Progenitor cell of endocrine pancreas (in vitro differentiated cells): ENCODE data around the gene SLC2A11. TPM values are rescaled to one million over a fixed set of nuclear protein-coding genes. Genes with fewer than 3 reads are reported as not detected.

Source experiments
- DNase-seq: peaks from one replicate; pipeline ENCODE4 v3.0.0; 2021; ENCODE audit warnings: low spot score; ENCODE audit not compliant: unreplicated experiment
- H3K27ac Mint-ChIP-seq: 2 replicates; pipeline ENCODE4 v1.8.0; 2021; ENCODE audit warnings: mild to moderate bottlenecking, moderate library complexity, mixed read lengths
- H3K27me3 Mint-ChIP-seq: 2 replicates; pipeline ENCODE4 v1.8.0; 2021; ENCODE audit warnings: mixed read lengths
- H3K36me3 Mint-ChIP-seq: 2 replicates; pipeline ENCODE4 v1.8.0; 2022; ENCODE audit warnings: mixed read lengths; ENCODE audit not compliant: insufficient read depth
- H3K4me1 Mint-ChIP-seq: 2 replicates; pipeline ENCODE4 v1.8.0; 2021; ENCODE audit warnings: low read depth, mixed read lengths
- H3K4me3 Mint-ChIP-seq: 2 replicates; pipeline ENCODE4 v1.8.0; 2021; ENCODE audit warnings: low read depth, mild to moderate bottlenecking, moderate library complexity, mixed read lengths
- H3K9me3 Mint-ChIP-seq: 2 replicates; pipeline ENCODE4 v1.8.0; 2021; ENCODE audit warnings: low read depth, mixed read lengths
- CTCF ChIP-seq: fragments of 200-600 bp; sonication (generic); IDR thresholded peaks from one replicate; pipeline ENCODE4 v1.5.0; 2021; ENCODE audit warnings: antibody characterized with exemption, mild to moderate bottlenecking; ENCODE audit not compliant: unreplicated experiment
- total RNA-seq: library from RNA; stranded (reverse); gene quantifications from 2 replicates; pipeline ENCODE4 v1.2.1, GENCODE V29; 2021

SLC2A11 gene
- total RNA-seq, 1 donor from 2014 or later = 39.7 TPM

DNA sequence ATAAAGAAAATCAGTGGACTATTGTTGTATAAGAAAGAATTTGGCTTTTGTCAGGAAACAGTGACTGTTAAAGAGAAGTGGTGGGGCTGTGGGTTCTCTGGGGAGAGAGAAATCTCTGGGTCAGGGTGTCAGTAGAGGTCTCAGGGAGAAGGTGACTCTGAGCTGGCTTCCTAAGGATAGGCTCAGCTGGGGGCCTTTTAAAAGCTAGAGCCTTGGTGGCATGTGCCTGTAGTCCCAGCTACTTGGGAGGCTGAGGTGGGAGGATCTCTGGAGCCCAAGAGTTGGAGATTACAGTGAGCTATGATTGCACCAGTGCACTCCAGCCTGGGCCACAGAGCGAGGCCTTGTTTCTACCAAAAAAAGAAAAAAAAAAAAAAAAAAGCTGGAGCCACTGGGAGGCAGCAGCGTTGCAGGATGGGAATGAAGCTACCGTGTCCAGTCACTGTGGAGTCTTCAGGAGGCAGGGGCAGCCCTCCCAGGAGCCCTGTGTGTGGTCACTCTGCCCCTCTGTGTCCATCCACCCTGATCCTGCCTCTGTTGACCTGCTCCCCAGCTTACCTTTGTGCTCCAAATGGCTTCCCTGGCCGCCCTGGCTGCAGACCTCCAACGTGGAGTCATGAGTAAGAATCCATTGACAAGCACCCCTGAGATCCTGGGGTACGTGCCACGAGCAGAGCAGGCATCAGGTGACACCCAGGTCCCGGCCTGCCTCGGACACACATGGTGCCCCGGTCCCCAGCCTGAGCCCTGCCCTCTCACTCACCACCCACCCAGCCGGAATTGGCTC, 31.1 kb downstream of the SLC2A11 start:
- no peak for DNase-seq
- peak overlapping the region; percentile 56 for H3K27ac Mint-ChIP-seq
- H3K4me3 Mint-ChIP-seq = no peak overlapping the region
- no peaks in the 10 kb centered on the region for H3K27me3 Mint-ChIP-seq
- no peaks in the 10 kb centered on the region for H3K9me3 Mint-ChIP-seq
- H3K4me1 Mint-ChIP-seq = peaks cover 6% of the 10 kb centered on the region
- no peak for TF ChIP-seq CTCF
- H3K36me3 Mint-ChIP-seq = peaks cover 8% of the 10 kb centered on the region

GRCh38 chr22:23889620-23890019, 31.9 kb downstream of the SLC2A11 start:
- Mint-ChIP-seq H3K27ac (no peak overlapping the region), H3K4me3 (no peak overlapping the region), H3K4me1 (peaks cover 7% of the 10 kb centered on the region), H3K36me3 (peaks cover 8% of the 10 kb centered on the region), H3K9me3 (no peaks in the 10 kb centered on the region), H3K27me3 (no peaks in the 10 kb centered on the region)
- TF ChIP-seq CTCF = no peak
- no peak for DNase-seq

DNA sequence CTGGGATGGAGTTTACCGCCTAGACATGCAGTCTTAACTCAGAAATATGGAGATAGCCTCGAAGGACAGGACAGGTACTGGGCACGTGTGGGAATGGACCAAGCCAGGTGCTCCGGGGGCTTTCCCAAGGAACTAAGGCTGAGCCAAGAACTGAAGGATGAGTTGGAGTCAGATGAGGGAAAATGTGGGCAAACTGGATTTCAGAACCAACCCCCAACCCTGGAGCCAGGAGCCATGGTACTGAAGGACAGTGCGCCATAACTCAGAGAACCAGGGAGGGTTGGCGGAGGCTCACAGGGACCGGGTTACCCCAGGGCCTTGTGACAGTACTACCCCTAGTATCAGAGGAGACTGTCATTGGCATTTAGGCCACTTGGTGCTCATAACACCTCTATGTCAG, 34.1 kb downstream of the SLC2A11 start:
- H3K4me1 Mint-ChIP-seq = peaks cover 11% of the 10 kb centered on the region
- no peak for DNase-seq
- peaks cover 5% of the 10 kb centered on the region for H3K36me3 Mint-ChIP-seq
- no peaks in the 10 kb centered on the region for H3K9me3 Mint-ChIP-seq
- no peak for TF ChIP-seq CTCF
- no peaks in the 10 kb centered on the region for H3K27me3 Mint-ChIP-seq
- H3K4me3 Mint-ChIP-seq = no peak overlapping the region
- H3K27ac Mint-ChIP-seq = no peak overlapping the region

DNA sequence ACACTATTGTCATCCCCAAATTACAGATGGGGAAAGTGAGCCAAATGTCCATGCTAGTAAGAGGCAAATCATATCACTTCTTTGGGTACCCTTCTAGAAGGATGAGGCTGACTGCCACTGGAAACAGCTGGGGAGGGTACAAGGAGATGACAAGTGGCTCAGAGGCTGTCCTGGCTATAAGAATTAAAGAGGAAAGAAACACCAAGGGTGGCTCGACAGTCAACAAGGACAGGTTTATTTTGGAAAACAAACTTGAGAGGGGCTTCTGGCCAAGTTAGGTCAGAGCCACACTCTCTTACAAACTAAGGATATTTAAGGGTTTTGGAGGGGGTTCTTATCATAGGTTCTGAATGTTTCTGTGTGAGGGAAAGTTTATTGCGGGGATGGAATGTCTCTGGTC, 34.5 kb downstream of the SLC2A11 start:
- H3K4me1 Mint-ChIP-seq = peaks cover 11% of the 10 kb centered on the region
- TF ChIP-seq CTCF = no peak
- peak overlapping the region; percentile 45 for H3K27ac Mint-ChIP-seq

DNA sequence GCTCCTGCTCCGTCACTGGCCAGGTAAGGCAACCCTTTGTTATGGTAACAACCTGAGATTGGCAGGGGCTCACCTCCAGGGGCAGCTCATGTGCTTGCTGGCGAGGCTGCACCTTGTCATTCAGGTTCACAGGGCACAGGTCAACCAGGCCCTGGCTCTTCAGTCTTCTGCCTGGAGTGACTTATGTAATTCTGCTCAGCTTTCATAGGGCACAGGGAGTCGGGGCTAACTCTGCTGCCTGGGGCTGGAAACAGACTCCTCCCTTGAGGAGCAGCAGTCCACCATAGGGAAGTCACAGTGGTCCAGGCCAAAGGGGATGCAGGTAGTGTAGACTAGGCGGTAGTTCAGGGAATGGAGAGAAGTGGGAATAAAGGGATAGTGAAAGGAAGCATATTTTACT, 35.0 kb downstream of the SLC2A11 start:
- peak overlapping the region; percentile 45 for H3K27ac Mint-ChIP-seq
- H3K27me3 Mint-ChIP-seq = no peaks in the 10 kb centered on the region

More for the DNA sequence above, 34.5 kb downstream of the SLC2A11 start:
- Mint-ChIP-seq H3K4me3 (no peak overlapping the region), H3K27me3 (no peaks in the 10 kb centered on the region), H3K36me3 (peaks cover 7% of the 10 kb centered on the region), H3K9me3 (no peaks in the 10 kb centered on the region)
- no peak for DNase-seq

More for the DNA sequence above, 35.0 kb downstream of the SLC2A11 start:
- Mint-ChIP-seq H3K4me3 (peak overlapping the region; percentile 35), H3K4me1 (peaks cover 11% of the 10 kb centered on the region), H3K9me3 (no peaks in the 10 kb centered on the region), H3K36me3 (peaks cover 9% of the 10 kb centered on the region)
- no peak for DNase-seq
- TF ChIP-seq CTCF = no peak
